Adrenal gland (tissue), 5 donors: Measurements from ENCODE around the gene ANKK1.

Experiments used
- POLR2A ChIP-seq, 2 donors: fragments of 450-650 bp; IDR thresholded peaks; one replicate each; pipeline ENCODE4 v1.6.1; 2017; ENCODE audit warnings: antibody characterized with exemption in 2 of 2, mild to moderate bottlenecking in 2 of 2, moderate library complexity in 1 of 2
- TF ChIP-seq, protein P1 (sequence below), 6 experiments: fragments of 450-650 bp in 4 of 6; fragments of 200-600 bp in 2 of 6; sonication (generic) in 1 of 6; IDR thresholded peaks; 1 replicate in 5 of 6; 2 replicates in 1 of 6; pipeline versions ENCODE4 v1.5.1 to v1.8.0; 2016 to 2021; ENCODE audit warnings: antibody characterized with exemption in 6 of 6, mild to moderate bottlenecking in 2 of 6, moderate library complexity in 1 of 6
- donor health status: DM: no; HTN: no; CAD: no.

DNA sequence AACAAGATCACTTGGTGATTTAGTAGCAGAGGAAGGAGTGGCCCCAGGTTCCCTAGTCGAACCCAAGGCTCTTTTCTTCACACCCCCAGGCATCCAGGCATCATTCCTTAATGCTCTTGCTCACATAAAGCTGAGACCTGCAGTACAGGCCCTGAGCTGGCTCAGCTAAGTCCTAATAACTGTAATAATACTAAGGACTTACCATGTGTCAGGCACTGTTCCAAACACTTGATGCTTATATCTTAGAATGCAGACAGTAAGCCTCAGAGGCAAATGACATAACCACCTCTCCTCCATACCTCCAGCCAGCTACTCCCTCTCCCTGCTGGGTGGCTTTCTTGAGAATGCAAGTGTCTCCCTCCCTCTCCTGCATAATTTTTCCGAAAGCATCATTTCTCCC is 33.2 kb downstream of the ANKK1 start:
- TF ChIP-seq, protein P1, sequence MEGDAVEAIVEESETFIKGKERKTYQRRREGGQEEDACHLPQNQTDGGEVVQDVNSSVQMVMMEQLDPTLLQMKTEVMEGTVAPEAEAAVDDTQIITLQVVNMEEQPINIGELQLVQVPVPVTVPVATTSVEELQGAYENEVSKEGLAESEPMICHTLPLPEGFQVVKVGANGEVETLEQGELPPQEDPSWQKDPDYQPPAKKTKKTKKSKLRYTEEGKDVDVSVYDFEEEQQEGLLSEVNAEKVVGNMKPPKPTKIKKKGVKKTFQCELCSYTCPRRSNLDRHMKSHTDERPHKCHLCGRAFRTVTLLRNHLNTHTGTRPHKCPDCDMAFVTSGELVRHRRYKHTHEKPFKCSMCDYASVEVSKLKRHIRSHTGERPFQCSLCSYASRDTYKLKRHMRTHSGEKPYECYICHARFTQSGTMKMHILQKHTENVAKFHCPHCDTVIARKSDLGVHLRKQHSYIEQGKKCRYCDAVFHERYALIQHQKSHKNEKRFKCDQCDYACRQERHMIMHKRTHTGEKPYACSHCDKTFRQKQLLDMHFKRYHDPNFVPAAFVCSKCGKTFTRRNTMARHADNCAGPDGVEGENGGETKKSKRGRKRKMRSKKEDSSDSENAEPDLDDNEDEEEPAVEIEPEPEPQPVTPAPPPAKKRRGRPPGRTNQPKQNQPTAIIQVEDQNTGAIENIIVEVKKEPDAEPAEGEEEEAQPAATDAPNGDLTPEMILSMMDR (IDR thresholded peaks at IDR 0.05), result no peak
- TF ChIP-seq POLR2A (IDR thresholded peaks at IDR 0.05), result no peak
